Astrocyte (in vitro differentiated cells and primary cell): ENCODE results near the gene CCDC142. TPM values are rescaled to one million over a fixed set of nuclear protein-coding genes. Genes with fewer than 3 reads are reported as not detected.

Experiments
- DNase-seq: peaks from one replicate; pipeline ENCODE4 v3.0.0-alpha.2; 2010; ENCODE audit warnings: low read depth
- FAIRE-seq: peaks from 2 replicates; lab custom pipeline; 2011; peaks lifted over from hg19 to GRCh38; lab: Jason Lieb, UNC
- H2AFZ ChIP-seq: 2 replicates; pipeline ENCODE4 v1.6.0; 2012; ENCODE audit warnings: low read depth, low read length, inconsistent platforms
- H3K27ac ChIP-seq: 2 replicates; pipeline ENCODE4 v1.5.1; 2011; ENCODE audit warnings: low read depth, low read length, inconsistent platforms
- H3K27me3 ChIP-seq: 2 replicates; pipeline ENCODE4 v1.6.0; 2011; ENCODE audit warnings: low read length, inconsistent platforms; ENCODE audit not compliant: insufficient read depth
- H3K36me3 ChIP-seq: 2 replicates; pipeline ENCODE4 v1.5.1; 2011; ENCODE audit warnings: low read length, inconsistent platforms; ENCODE audit not compliant: insufficient read depth
- H3K4me1 ChIP-seq: 2 replicates; pipeline ENCODE4 v1.5.1; 2011; ENCODE audit warnings: low read length, inconsistent platforms; ENCODE audit not compliant: insufficient read depth
- H3K4me2 ChIP-seq: 2 replicates; pipeline ENCODE4 v1.6.0; 2012; ENCODE audit warnings: low read length, inconsistent platforms
- H3K4me3 ChIP-seq: 2 replicates; pipeline ENCODE4 v1.5.1; 2011; ENCODE audit warnings: low read depth, mild to moderate bottlenecking, low read length, inconsistent platforms; ENCODE audit not compliant: insufficient read depth
- H3K79me2 ChIP-seq: 2 replicates; pipeline ENCODE4 v1.6.0; 2012; ENCODE audit warnings: mild to moderate bottlenecking, low read length, inconsistent platforms; ENCODE audit not compliant: insufficient read depth
- H3K9ac ChIP-seq: 2 replicates; pipeline ENCODE4 v1.6.0; 2012; ENCODE audit warnings: mild to moderate bottlenecking, low read length, inconsistent platforms
- H3K9me3 ChIP-seq: 2 replicates; pipeline ENCODE4 v1.5.1; 2012; ENCODE audit warnings: low read depth, mild to moderate bottlenecking, low read length, inconsistent platforms; ENCODE audit not compliant: insufficient read depth
- H4K20me1 ChIP-seq: 2 replicates; pipeline ENCODE4 v1.6.0; 2012; ENCODE audit warnings: low read length, inconsistent platforms; ENCODE audit not compliant: insufficient read depth
- H3K27ac Mint-ChIP-seq: one replicate; pipeline ENCODE4 v1.8.0; 2021; ENCODE audit warnings: mild to moderate bottlenecking, mixed read lengths; ENCODE audit not compliant: unreplicated experiment
- H3K27me3 Mint-ChIP-seq: one replicate; pipeline ENCODE4 v1.8.0; 2021; ENCODE audit warnings: low read depth, mixed read lengths; ENCODE audit not compliant: unreplicated experiment
- H3K36me3 Mint-ChIP-seq: one replicate; pipeline ENCODE4 v1.8.0; 2021; ENCODE audit warnings: low read depth, mixed read lengths; ENCODE audit not compliant: unreplicated experiment
- H3K4me1 Mint-ChIP-seq: one replicate; pipeline ENCODE4 v1.8.0; 2021; ENCODE audit warnings: low read depth, mixed read lengths; ENCODE audit not compliant: unreplicated experiment
- H3K4me3 Mint-ChIP-seq: one replicate; pipeline ENCODE4 v1.8.0; 2021; ENCODE audit warnings: mild to moderate bottlenecking, moderate library complexity, mixed read lengths; ENCODE audit not compliant: unreplicated experiment
- H3K9me3 Mint-ChIP-seq: one replicate; pipeline ENCODE4 v1.8.0; 2021; ENCODE audit warnings: mild to moderate bottlenecking, mixed read lengths; ENCODE audit not compliant: unreplicated experiment
- EZH2 ChIP-seq: IDR thresholded peaks from 2 replicates; pipeline ENCODE4 v1.6.1; 2012; ENCODE audit warnings: mild to moderate bottlenecking, low read length, inconsistent platforms; ENCODE audit not compliant: insufficient read depth
- total RNA-seq: library from RNA; stranded (reverse); gene quantifications from 2 replicates; pipeline ENCODE4 v1.2.1, GENCODE V29; 2021
- TF ChIP-seq, protein P1 (sequence below): IDR thresholded peaks from 2 replicates; pipeline ENCODE4 v1.5.1; 2011; ENCODE audit warnings: low read depth, mild to moderate bottlenecking, inconsistent platforms, low read length, moderate library complexity; ENCODE audit not compliant: insufficient read depth

The CCDC142 gene
- total RNA-seq, 1 donor from 2014 or later: 11.2 TPM

- Histone ChIP-seq H3K79me2 (peaks cover 24% of the 10 kb centered on the region), H3K4me3 (peak overlapping the region; percentile 61), H4K20me1 (peaks cover 7% of the 10 kb centered on the region), H3K4me1 (peaks cover 49% of the 10 kb centered on the region), H3K36me3 (peaks cover 4% of the 10 kb centered on the region), H3K9me3 (no peaks in the 10 kb centered on the region), H3K27ac (no peak overlapping the region), H3K9ac (peak overlapping the region; percentile 83), H2AFZ (no peak overlapping the region), H3K27me3 (peaks cover 20% of the 10 kb centered on the region), H3K4me2 (peak overlapping the region; percentile 93)
- Mint-ChIP-seq H3K4me3 (peak overlapping the region; percentile 66), H3K9me3 (no peaks in the 10 kb centered on the region), H3K27ac (peak overlapping the region; percentile 51), H3K4me1 (peaks cover 21% of the 10 kb centered on the region), H3K27me3 (peaks cover 36% of the 10 kb centered on the region), H3K36me3 (peaks cover 12% of the 10 kb centered on the region)
- no peak for TF ChIP-seq EZH2
- TF ChIP-seq, protein P1, sequence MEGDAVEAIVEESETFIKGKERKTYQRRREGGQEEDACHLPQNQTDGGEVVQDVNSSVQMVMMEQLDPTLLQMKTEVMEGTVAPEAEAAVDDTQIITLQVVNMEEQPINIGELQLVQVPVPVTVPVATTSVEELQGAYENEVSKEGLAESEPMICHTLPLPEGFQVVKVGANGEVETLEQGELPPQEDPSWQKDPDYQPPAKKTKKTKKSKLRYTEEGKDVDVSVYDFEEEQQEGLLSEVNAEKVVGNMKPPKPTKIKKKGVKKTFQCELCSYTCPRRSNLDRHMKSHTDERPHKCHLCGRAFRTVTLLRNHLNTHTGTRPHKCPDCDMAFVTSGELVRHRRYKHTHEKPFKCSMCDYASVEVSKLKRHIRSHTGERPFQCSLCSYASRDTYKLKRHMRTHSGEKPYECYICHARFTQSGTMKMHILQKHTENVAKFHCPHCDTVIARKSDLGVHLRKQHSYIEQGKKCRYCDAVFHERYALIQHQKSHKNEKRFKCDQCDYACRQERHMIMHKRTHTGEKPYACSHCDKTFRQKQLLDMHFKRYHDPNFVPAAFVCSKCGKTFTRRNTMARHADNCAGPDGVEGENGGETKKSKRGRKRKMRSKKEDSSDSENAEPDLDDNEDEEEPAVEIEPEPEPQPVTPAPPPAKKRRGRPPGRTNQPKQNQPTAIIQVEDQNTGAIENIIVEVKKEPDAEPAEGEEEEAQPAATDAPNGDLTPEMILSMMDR: no peak
- FAIRE-seq (no peak), DNase-seq (no peak)
Observed at GRCh38 chr2:74504591-74504990, 21.8 kb upstream of the CCDC142 start.

GRCh38 chr2:74503506-74504475 is 21.0 kb upstream of the CCDC142 start:
- Mint-ChIP-seq H3K27me3 (peaks cover 40% of the 10 kb centered on the region), H3K4me1 (peaks cover 25% of the 10 kb centered on the region), H3K36me3 (peaks cover 12% of the 10 kb centered on the region), H3K9me3 (no peaks in the 10 kb centered on the region), H3K27ac (peak overlapping the region; percentile 51), H3K4me3 (peak overlapping the region; percentile 83)
- Histone ChIP-seq H3K9ac (peak overlapping the region; percentile 83), H3K27me3 (peaks cover 23% of the 10 kb centered on the region), H3K4me1 (peaks cover 49% of the 10 kb centered on the region), H3K79me2 (peaks cover 24% of the 10 kb centered on the region), H3K9me3 (no peaks in the 10 kb centered on the region), H3K4me3 (peak overlapping the region; percentile 61), H2AFZ (peak overlapping the region; percentile 86), H4K20me1 (peaks cover 7% of the 10 kb centered on the region), H3K4me2 (peak overlapping the region; percentile 93), H3K27ac (peak overlapping the region; percentile 76), H3K36me3 (peaks cover 4% of the 10 kb centered on the region)
- DNase-seq (no peak), FAIRE-seq (no peak)
- no peak for TF ChIP-seq EZH2
- TF ChIP-seq, protein P1: no peak
